GM12874 (cell line): ENCODE results near the gene SORBS1.

Source experiments
- TF ChIP-seq, protein P1 (sequence below): IDR thresholded peaks from 2 replicates; pipeline ENCODE4 v1.5.1; 2011; ENCODE audit warnings: low read depth, mild to moderate bottlenecking, control low read depth, low read length, moderate library complexity; ENCODE audit not compliant: insufficient read depth

The SORBS1 gene

DNA sequence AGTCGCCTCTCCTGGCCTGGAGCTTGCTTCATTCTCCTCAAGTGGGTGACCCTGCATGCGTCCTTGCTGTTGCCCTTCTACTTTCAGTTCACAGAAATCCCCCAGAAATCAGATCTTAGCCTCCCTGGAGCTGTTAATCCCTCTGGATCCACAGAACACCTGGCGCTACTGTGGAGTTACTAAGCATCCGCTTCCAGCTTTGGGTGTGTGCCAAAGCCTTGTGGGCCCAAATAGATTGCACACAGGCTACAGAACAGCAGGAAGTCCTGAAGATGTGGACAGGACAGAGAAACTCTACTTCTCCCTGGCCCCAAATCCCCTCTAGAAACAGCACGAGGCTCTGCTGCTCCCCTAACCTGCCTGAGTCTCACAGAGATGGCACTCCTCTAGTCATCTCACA, 233.8 kb downstream of the SORBS1 start:
- TF ChIP-seq, protein P1, sequence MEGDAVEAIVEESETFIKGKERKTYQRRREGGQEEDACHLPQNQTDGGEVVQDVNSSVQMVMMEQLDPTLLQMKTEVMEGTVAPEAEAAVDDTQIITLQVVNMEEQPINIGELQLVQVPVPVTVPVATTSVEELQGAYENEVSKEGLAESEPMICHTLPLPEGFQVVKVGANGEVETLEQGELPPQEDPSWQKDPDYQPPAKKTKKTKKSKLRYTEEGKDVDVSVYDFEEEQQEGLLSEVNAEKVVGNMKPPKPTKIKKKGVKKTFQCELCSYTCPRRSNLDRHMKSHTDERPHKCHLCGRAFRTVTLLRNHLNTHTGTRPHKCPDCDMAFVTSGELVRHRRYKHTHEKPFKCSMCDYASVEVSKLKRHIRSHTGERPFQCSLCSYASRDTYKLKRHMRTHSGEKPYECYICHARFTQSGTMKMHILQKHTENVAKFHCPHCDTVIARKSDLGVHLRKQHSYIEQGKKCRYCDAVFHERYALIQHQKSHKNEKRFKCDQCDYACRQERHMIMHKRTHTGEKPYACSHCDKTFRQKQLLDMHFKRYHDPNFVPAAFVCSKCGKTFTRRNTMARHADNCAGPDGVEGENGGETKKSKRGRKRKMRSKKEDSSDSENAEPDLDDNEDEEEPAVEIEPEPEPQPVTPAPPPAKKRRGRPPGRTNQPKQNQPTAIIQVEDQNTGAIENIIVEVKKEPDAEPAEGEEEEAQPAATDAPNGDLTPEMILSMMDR: no peak

DNA sequence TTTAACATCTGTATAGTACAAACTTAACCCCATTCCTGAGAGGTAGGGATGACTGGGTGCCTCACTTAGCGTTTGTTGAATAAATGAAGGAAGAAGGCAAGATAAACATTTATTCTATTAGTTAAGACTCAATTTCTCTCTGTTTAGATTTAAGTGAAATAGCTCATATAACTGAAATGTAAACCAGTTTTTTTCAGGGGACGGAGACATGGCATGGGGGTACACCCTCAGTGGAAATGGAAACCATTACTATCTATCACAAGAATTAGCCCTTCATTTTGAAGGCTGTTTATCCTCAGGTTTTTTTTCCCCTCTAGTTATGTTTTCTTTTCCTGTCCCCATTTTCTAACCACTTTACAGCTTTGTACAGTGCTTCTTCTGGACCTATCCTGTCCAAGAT, 234.8 kb downstream of the SORBS1 start:
- TF ChIP-seq, protein P1: no peak

DNA sequence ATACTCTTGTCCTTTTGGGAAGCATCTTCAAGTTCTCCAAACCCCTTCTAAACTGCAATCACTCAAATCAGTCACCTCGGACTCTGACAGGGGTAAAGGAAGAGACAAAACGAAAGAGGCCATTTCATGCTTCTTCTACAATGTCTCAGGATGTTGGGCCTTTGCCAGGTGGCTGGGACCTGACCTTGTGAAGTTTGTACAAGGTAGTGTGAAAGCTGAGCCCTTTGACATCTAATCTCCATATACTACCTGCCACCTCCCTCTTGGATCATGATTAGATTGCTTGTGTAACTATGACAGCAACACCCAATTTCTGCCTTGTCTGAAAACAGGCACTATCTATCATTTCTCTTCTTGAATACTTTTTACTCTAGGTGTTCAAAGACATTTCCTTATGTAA, 235.3 kb downstream of the SORBS1 start:
- TF ChIP-seq, protein P1: no peak

DNA sequence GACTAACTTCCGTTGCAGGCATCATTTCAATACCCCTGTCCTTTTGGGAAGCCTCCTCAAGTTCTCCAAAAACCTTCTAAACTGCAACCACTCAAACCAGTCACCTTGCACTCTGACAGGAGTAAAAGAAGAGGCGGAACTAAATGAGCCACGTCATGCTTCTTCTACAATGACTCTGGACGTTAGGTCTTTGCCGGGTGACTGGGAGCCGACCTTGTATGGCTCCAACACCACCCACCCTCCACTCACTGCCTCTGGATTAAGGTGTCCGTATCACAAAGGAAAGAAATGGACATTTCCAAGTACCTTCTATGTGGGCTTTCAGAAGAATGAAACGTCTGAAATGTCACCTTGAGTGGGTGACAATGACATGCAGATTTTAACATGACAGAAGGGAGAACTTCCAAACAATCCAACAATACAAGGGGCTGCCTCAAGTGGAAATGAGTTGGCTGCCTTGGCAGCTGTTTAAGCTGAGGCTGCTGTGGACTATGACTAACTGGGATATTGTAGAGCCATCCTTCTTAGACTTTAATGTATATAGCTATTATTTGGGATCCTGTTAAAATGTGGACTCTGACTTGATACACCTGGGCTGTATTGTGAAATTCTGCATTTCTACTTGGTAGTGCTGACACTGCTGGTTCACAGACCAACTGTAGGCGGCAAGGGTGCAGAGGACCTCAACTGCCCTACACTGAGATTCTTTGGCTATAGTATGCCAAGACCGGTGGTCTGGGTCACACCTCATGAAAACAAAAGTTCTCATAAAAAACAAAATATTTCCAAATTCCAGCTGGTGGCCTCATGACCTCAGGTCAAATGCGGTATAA, 236.5 kb downstream of the SORBS1 start:
- TF ChIP-seq, protein P1: no peak

DNA sequence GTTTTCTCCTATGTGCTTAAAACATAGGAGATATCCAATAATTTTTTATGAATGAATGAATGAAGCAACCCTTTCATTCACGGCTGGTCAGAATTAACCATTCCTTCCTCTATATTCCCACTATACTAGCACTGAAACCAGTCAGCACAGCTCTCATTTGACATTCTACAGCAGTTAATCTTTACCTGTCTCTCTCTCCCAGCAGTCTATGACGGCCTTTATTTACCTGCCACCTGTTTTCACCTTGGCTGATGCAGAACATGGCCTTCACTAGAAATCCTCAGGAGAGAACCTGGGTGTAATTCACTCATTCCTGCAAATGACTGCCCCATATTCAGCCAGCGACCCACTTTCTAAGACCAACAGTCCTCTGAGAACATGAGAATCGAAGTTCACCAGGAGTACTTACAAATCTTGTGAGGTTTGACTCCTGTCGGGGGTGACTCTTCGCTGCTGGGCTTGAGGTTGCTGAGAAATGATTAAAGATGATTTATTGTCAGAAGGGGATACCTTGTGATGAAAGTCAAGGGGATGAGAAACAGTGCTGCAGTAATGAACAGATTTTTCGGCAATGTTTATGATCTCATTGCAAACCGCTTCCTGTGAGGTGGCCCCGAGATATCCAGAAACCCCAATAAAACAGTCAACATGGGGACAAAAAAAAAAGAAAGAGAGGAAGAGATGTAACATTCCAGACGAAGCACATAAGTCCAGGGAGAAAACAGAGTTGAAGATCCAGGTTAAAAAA, 239.4 kb downstream of the SORBS1 start:
- TF ChIP-seq, protein P1: no peak

DNA sequence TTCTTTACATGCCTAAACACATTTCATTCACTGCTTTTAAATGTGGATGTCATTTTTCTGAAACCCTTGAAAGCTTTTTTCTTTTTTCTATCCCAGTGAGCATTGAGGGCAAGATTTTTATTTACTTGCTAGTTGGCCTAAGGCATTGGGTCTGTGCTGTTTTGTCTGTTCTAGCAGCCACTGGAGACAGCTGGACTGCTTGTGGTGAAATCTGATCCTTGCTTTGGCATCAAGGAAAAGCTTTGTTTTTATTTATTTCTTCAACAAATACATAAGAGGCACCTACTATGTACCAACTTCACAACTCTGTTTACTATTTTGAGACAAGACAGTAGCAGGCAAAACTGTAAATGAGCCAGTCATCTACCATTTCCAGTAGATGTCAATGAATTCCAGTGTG, 241.9 kb downstream of the SORBS1 start:
- TF ChIP-seq, protein P1: no peak

DNA sequence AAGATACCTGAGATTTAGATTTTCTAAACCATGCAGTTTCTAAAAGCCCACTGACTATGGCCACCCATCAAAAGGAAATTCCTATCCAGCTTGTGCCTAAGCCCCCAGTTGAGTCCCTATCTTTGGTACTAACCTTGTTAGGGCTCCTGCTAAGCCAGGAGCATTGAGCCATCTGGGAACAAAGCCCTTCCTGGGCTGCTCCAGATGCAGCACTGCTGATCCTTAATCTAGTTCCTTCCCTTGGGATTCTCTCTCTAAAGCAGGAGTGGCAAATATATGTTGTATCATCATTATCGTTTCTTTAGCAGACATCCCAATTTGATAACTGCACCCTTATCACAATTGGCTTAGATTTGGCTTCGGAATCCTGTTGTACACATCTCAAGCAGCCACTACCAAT, 245.7 kb downstream of the SORBS1 start:
- TF ChIP-seq, protein P1: no peak
